Measurements from ENCODE around the gene DMAC2. TPM values are rescaled to one million over a fixed set of nuclear protein-coding genes. Genes with fewer than 3 reads are reported as not detected.

Gene DMAC2
- total RNA-seq, 1 donor from 2014 or later = 60.3 TPM

GRCh38 chr19:41442473-41443355 is 3.0 kb upstream of the DMAC2 start, which contains the start of gene ERICH4:
ERICH4 (plus strand) TSS chr19:41443156; CDS start chr19:41443170, 14 bp downstream.
- Mint-ChIP-seq H3K4me1 (ENCODE audit: low read depth, unreplicated experiment) (peaks cover 1% of the 10 kb centered on the region), H3K4me3 (ENCODE audit: unreplicated experiment) (no peak within 1 kb of the TSS), H3K36me3 (ENCODE audit: low read depth, unreplicated experiment) (peaks cover under 1% of the 10 kb centered on the region), H3K27me3 (ENCODE audit: low read depth, unreplicated experiment) (peaks cover 23% of the 10 kb centered on the region), H3K27ac (ENCODE audit: unreplicated experiment) (no peak within 1 kb of the TSS), H3K9me3 (ENCODE audit: unreplicated experiment) (no peaks in the 10 kb centered on the region)
- H3K79me2 ChIP-seq (ENCODE audit: insufficient read depth, low read length) = peaks cover 13% of the 10 kb centered on the region
- no peak within 1 kb of the TSS for H3K9ac ChIP-seq (ENCODE audit: low read length)
- H3K4me3 ChIP-seq (ENCODE audit: insufficient read depth, low read depth, low read length) = no peak within 1 kb of the TSS
- no peak for FAIRE-seq
- no peaks in the 10 kb centered on the region for H3K27me3 ChIP-seq (ENCODE audit: insufficient read depth, low read length)
- no peaks in the 10 kb centered on the region for H3K9me3 ChIP-seq (ENCODE audit: insufficient read depth, low read depth, low read length)
- no peaks in the 10 kb centered on the region for H4K20me1 ChIP-seq (ENCODE audit: insufficient read depth, low read length)
- no peak for DNase-seq (ENCODE audit: low read depth)
- peaks cover 5% of the 10 kb centered on the region for H3K4me1 ChIP-seq (ENCODE audit: insufficient read depth, low read length)
- no peak within 1 kb of the TSS for H3K27ac ChIP-seq (ENCODE audit: low read depth, low read length)
- no peak within 1 kb of the TSS for H2AFZ ChIP-seq (ENCODE audit: low read depth, low read length)
- H3K36me3 ChIP-seq (ENCODE audit: insufficient read depth, low read length) = no peaks in the 10 kb centered on the region
- no peak within 1 kb of the TSS for H3K4me2 ChIP-seq (ENCODE audit: low read length)
- TF ChIP-seq CTCF (IDR thresholded peaks at IDR 0.05; ENCODE audit: insufficient read depth, low read depth, low read length) (no peak), EZH2 (IDR thresholded peaks at IDR 0.05; ENCODE audit: insufficient read depth, low read length) (no peak)

GRCh38 chr19:41441321-41441945 is 1.7 kb upstream of the DMAC2 start:
- no peaks in the 10 kb centered on the region for H3K36me3 ChIP-seq (ENCODE audit: insufficient read depth, low read length)
- FAIRE-seq = no peak

More at GRCh38 chr19:41441321-41441945, 1.7 kb upstream of the DMAC2 start:
- Histone ChIP-seq H2AFZ (ENCODE audit: low read depth, low read length) (no peak overlapping the region), H3K4me3 (ENCODE audit: insufficient read depth, low read depth, low read length) (no peak overlapping the region), H3K4me1 (ENCODE audit: insufficient read depth, low read length) (peaks cover 5% of the 10 kb centered on the region), H4K20me1 (ENCODE audit: insufficient read depth, low read length) (no peaks in the 10 kb centered on the region), H3K9ac (ENCODE audit: low read length) (no peak overlapping the region), H3K9me3 (ENCODE audit: insufficient read depth, low read depth, low read length) (no peaks in the 10 kb centered on the region), H3K79me2 (ENCODE audit: insufficient read depth, low read length) (peaks cover 15% of the 10 kb centered on the region), H3K27me3 (ENCODE audit: insufficient read depth, low read length) (no peaks in the 10 kb centered on the region), H3K27ac (ENCODE audit: low read depth, low read length) (no peak overlapping the region), H3K4me2 (ENCODE audit: low read length) (no peak overlapping the region)
- no peak for DNase-seq (ENCODE audit: low read depth)
- H3K9me3 Mint-ChIP-seq (ENCODE audit: unreplicated experiment) = no peaks in the 10 kb centered on the region
- peaks cover 1% of the 10 kb centered on the region for H3K4me1 Mint-ChIP-seq (ENCODE audit: low read depth, unreplicated experiment)
- H3K27me3 Mint-ChIP-seq (ENCODE audit: low read depth, unreplicated experiment) = peaks cover 18% of the 10 kb centered on the region
- TF ChIP-seq CTCF (IDR thresholded peaks at IDR 0.05; ENCODE audit: insufficient read depth, low read depth, low read length) = no peak
- TF ChIP-seq EZH2 (IDR thresholded peaks at IDR 0.05; ENCODE audit: insufficient read depth, low read length) = no peak
- H3K27ac Mint-ChIP-seq (ENCODE audit: unreplicated experiment) = no peak overlapping the region
- no peak overlapping the region for H3K4me3 Mint-ChIP-seq (ENCODE audit: unreplicated experiment)
- peaks cover 2% of the 10 kb centered on the region for H3K36me3 Mint-ChIP-seq (ENCODE audit: low read depth, unreplicated experiment)
